Measurements from ENCODE around the gene TNFSF10. TPM values are rescaled to one million over a fixed set of nuclear protein-coding genes. Genes with fewer than 3 reads are reported as not detected.

TNFSF10 gene
- total and polyA plus RNA-seq, 2 donors (not counting 1 experiment from before 2014, with no cell fraction given) = 16.4 to 21.0 TPM

- H3K9me3 ChIP-seq (ENCODE audit: control extremely low read depth in 1 of 3, control insufficient read depth in 2 of 3, insufficient read depth in 1 of 3, low read length in 2 of 3) = no peaks in the 10 kb centered on the region
- H2AFZ ChIP-seq (ENCODE audit: insufficient read depth, low read depth, low read length, poor library complexity, severe bottlenecking) = no peak overlapping the region
- H3K4me1 Mint-ChIP-seq = peaks cover 68% of the 10 kb centered on the region
- WGBS (ENCODE audit: insufficient coverage) = no CpG with 5 or more reads among the region's 2 CpGs
- no peaks in the 10 kb centered on the region for H3K27me3 ChIP-seq (replicated peaks in 1 of 4; ENCODE audit: control extremely low read depth in 1 of 4, control insufficient read depth in 3 of 4, insufficient read depth in 4 of 4, low read length in 3 of 4)
- peak overlapping the region; percentile 16 for H3K4me3 Mint-ChIP-seq
- H3K4me1 ChIP-seq (ENCODE audit: control insufficient read depth in 2 of 2, insufficient read depth in 2 of 2, low read length in 2 of 2) = peaks cover 24 to 35% of the 10 kb centered on the region in 2 donors
- TF ChIP-seq CTCF (IDR thresholded peaks at IDR 0.05) (no peak), EZH2 (IDR thresholded peaks at IDR 0.05; ENCODE audit: borderline replicate concordance, insufficient read depth, low read depth, low read length, poor library complexity, severe bottlenecking) (no peak)
- no peak overlapping the region for H3K9ac ChIP-seq (ENCODE audit: low read length)
- no peaks in the 10 kb centered on the region for H3K27me3 Mint-ChIP-seq
- no peak overlapping the region for H3K4me3 ChIP-seq (ENCODE audit: control extremely low read depth in 1 of 5, extremely low read depth in 1 of 5, insufficient read depth in 1 of 5, low read depth in 2 of 5, low read length in 4 of 5)
- ATAC-seq (ENCODE audit: low read depth) = no peak
- peak overlapping the region; percentile 65 for H3K4me2 ChIP-seq (replicated peaks; ENCODE audit: low read depth, low read length, poor library complexity, severe bottlenecking)
- H3K9me3 Mint-ChIP-seq (ENCODE audit: insufficient read depth) = no peaks in the 10 kb centered on the region
- H3K79me2 ChIP-seq (ENCODE audit: control insufficient read depth, insufficient read depth, low read length) = peaks cover 31% of the 10 kb centered on the region
- intact Hi-C loops (cut with micrococcal nuclease) = no loop called here
- peak overlapping the region; percentile 74 for H3K27ac Mint-ChIP-seq
- H4K20me1 ChIP-seq (ENCODE audit: control insufficient read depth, insufficient read depth, low read length, poor library complexity, severe bottlenecking) = peaks cover 27% of the 10 kb centered on the region
- DNase-seq = no peak
- peaks cover 16 to 71% of the 10 kb centered on the region in 2 experiments for H3K36me3 ChIP-seq (replicated peaks in 1 of 2; ENCODE audit: control extremely low read depth in 1 of 2, control insufficient read depth in 1 of 2, extremely low read depth in 1 of 2, insufficient read depth in 2 of 2, low read length in 1 of 2)
- ChIA-PET CTCF (interaction anchor here (1.0 to 3.1 kb wide), 3 partner anchors 9 to 83 kb away, joined by 4 to 11 read pairs (median 6); partner anchors contain the start of gene TNFSF10), POLR2A (interaction anchor here (0.5 kb wide), 1 partner anchor 199 kb away, joined by 5 read pairs; no protein-coding TSS in a partner anchor)
- H3K27ac ChIP-seq (ENCODE audit: low read length in 2 of 2) = peak overlapping the region in 1 of 2 donors; percentile 52
Measured at GRCh38 chr3:172513488-172513887, 9.7 kb downstream of the TNFSF10 start.
